Measurements from ENCODE around the gene TEKT5. TPM values are rescaled to one million over a fixed set of nuclear protein-coding genes. Genes with fewer than 3 reads are reported as not detected.

Gene TEKT5
- total and polyA plus RNA-seq, 9 of the 15 experiments (the other 6 are each of a cell fraction or from before 2014, with no cell fraction given) = 0.10 to 0.19 TPM; not detected in 7

GRCh38 chr16:10743610-10744369, 49.1 kb upstream of the TEKT5 start, which contains the start of gene NUBP1 (continued):
- TF ChIP-seq ZBTB43 (CRISPR knock-in tag; IDR thresholded peaks at IDR 0.05) (no peak), HES1 (IDR thresholded peaks at IDR 0.05; ENCODE audit: low read depth) (no peak), NR1H2 (CRISPR knock-in tag; IDR thresholded peaks at IDR 0.05) (no peak), MCM2 (IDR thresholded peaks at IDR 0.05; ENCODE audit: low read depth) (no peak), TBP (optimal IDR thresholded peaks at IDR 0.05; ENCODE audit: low read depth, low read length) (peak; percentile 23), IRF1 (CRISPR knock-in tag; IDR thresholded peaks at IDR 0.05; ENCODE audit: borderline replicate concordance) (no peak), ZZZ3 (IDR thresholded peaks at IDR 0.05) (no peak), ZNF282 (CRISPR knock-in tag; IDR thresholded peaks at IDR 0.05) (no peak), KDM5B (IDR thresholded peaks at IDR 0.05; ENCODE audit: insufficient replicate concordance, low read depth, low read length) (peak; percentile 82), IRF9 (tag; IDR thresholded peaks at IDR 0.05) (no peak), ZNF280A (IDR thresholded peaks at IDR 0.05; ENCODE audit: low read depth, partially characterized antibody) (no peak), EP300 (IDR thresholded peaks at IDR 0.05; ENCODE audit: low read length) (no peak), THAP7 (CRISPR knock-in tag; IDR thresholded peaks at IDR 0.05) (no peak), YY1 (IDR thresholded peaks at IDR 0.05; ENCODE audit: borderline replicate concordance in 1 of 3, control insufficient read depth in 1 of 3, extremely low read depth in 1 of 3, insufficient read depth in 3 of 3, insufficient read length in 1 of 3, insufficient replicate concordance in 2 of 3, low read depth in 1 of 3, low read length in 2 of 3) (peak in 2 of 3 experiments; percentile 48 to 70), NRF1 (conservative IDR thresholded peaks at IDR 0.05 in 1 of 2, IDR thresholded peaks at IDR 0.05 in 1 of 2) (peak; percentile 96 to 97), TARDBP (IDR thresholded peaks at IDR 0.05) (no peak; the same call in 1 of the 2 replicates), CSDE1 (IDR thresholded peaks at IDR 0.05) (no peak), ASH1L (IDR thresholded peaks at IDR 0.05; ENCODE audit: borderline replicate concordance, low read depth, partially characterized antibody) (peak; percentile 10), ZNF174 (CRISPR knock-in tag; IDR thresholded peaks at IDR 0.05) (no peak), TRIM24 (IDR thresholded peaks at IDR 0.05) (peak in 1 of 2 experiments; percentile 68; a peak in 2 of 4 replicates), ZNF584 (CRISPR knock-in tag; IDR thresholded peaks at IDR 0.05; ENCODE audit: low read depth) (no peak), TCF7L2 (IDR thresholded peaks at IDR 0.05; ENCODE audit: low read depth, low read length) (no peak)
